ENCODE results near the gene DUSP15. TPM values are rescaled to one million over a fixed set of nuclear protein-coding genes. Genes with fewer than 3 reads are reported as not detected.

DUSP15 gene
- total and polyA plus RNA-seq, 2 of the 4 experiments (the other 2 are of a cell fraction), result not detected

DNA sequence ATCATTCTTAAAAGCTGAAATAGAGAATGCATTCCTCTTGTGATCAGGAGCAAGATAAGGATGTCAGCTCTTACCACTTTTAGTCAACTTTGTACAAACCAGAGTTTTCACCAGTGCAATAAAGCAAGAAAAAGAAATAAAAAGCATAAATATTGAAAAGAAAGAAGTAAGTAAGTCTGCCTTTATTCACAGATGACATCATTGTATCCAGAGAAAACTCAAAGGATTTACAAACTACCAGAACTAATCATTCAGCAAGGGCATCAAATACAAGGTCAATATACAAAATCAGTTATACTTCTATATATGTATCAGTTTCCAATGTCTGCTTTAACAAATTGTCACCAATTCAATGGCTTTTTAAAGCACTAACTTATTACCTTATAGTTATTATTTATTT is 13.5 kb upstream of the DUSP15 start:
- no peak for ATAC-seq (ENCODE audit: low read depth)
- no peak overlapping the region for H4K8ac ChIP-seq (ENCODE audit: low read depth in 2 of 2, low read length in 2 of 2)
- no peak overlapping the region for H3K4me3 ChIP-seq (ENCODE audit: insufficient read depth, low read depth, low read length)
- no peaks in the 10 kb centered on the region for H3K79me1 ChIP-seq (ENCODE audit: low read depth in 1 of 2, low read length in 2 of 2)
- no peak overlapping the region for H3K27ac ChIP-seq (ENCODE audit: insufficient read depth, low read length)
- H2AK9ac ChIP-seq (replicated peaks; ENCODE audit: low read depth, low read length, poor library complexity), result no peak overlapping the region
- no peak overlapping the region for H2BK15ac ChIP-seq (ENCODE audit: low read depth, low read length)
- no peak overlapping the region for H2BK20ac ChIP-seq (ENCODE audit: low read depth, low read length)
- TF ChIP-seq POLR2A (IDR thresholded peaks at IDR 0.05; ENCODE audit: low read depth, low read length) (no peak), CEBPB (IDR thresholded peaks at IDR 0.05; ENCODE audit: low read depth, low read length) (no peak), CHD1 (IDR thresholded peaks at IDR 0.05; ENCODE audit: low read depth, low read length) (no peak), ELK1 (IDR thresholded peaks at IDR 0.05; ENCODE audit: borderline replicate concordance, low read depth, low read length) (no peak), BHLHE40 (IDR thresholded peaks at IDR 0.05; ENCODE audit: low read depth, low read length) (no peak)
- no peak overlapping the region for H3K4me2 ChIP-seq (ENCODE audit: low read depth, low read length)
- H3K9me1 ChIP-seq (ENCODE audit: insufficient read depth, low read length), result no peaks in the 10 kb centered on the region
- intact Hi-C loops (cut with micrococcal nuclease) (no loop called here), dilution Hi-C loops (cut with HindIII; ENCODE audit: low sequenced_read_pairs, unreplicated experiment) (no loop called here), in situ Hi-C loops (cut with MboI; ENCODE audit: low sequenced_read_pairs) (no loop called here)
- peaks cover 9% of the 10 kb centered on the region for H3K27me3 ChIP-seq (ENCODE audit: control insufficient read depth, insufficient read depth, low read length)
- no peak overlapping the region for H2BK120ac ChIP-seq (ENCODE audit: low read depth, low read length)
- H3K18ac ChIP-seq (ENCODE audit: low read depth, low read length), result no peak overlapping the region
- H4K5ac ChIP-seq (ENCODE audit: low read depth, low read length), result no peak overlapping the region
- H3K56ac ChIP-seq (ENCODE audit: extremely low read depth, insufficient read depth, low read length), result no peak overlapping the region
- H4K91ac ChIP-seq (ENCODE audit: insufficient read depth, low read depth, low read length), result no peak overlapping the region
- no peak for DNase-seq
- H4K20me1 ChIP-seq (ENCODE audit: insufficient read depth, low read length), result no peaks in the 10 kb centered on the region
- no peaks in the 10 kb centered on the region for H3K36me3 ChIP-seq (ENCODE audit: control insufficient read depth, insufficient read depth, low read length)
- POLR2A ChIA-PET (ENCODE audit: unreplicated experiment), result no interaction called here
- H3K4ac ChIP-seq (ENCODE audit: low read depth, low read length), result no peak overlapping the region
- H3K14ac ChIP-seq (replicated peaks; ENCODE audit: low read depth, low read length), result no peak overlapping the region
- H2AFZ ChIP-seq (replicated peaks; ENCODE audit: low read length, poor library complexity), result no peak overlapping the region
- no peak overlapping the region for H2BK5ac ChIP-seq (ENCODE audit: low read depth, low read length, poor library complexity, severe bottlenecking)
- H3K9me3 ChIP-seq (ENCODE audit: control insufficient read depth, insufficient read depth, low read length), result no peaks in the 10 kb centered on the region
- H3K23ac ChIP-seq (ENCODE audit: low read depth, low read length), result no peak overlapping the region
- no peak overlapping the region for H3K9ac ChIP-seq (ENCODE audit: low read depth, low read length)
- no peak overlapping the region for H2AK5ac ChIP-seq (ENCODE audit: low read depth, low read length)
- no TSS peak for BruUV-seq (replicated peaks)
- no peaks in the 10 kb centered on the region for H3K4me1 ChIP-seq (ENCODE audit: control insufficient read depth, insufficient read depth, low read length)
- CTCF ChIA-PET, result no interaction called here
